Thymus (tissue), 11 donors: ENCODE results near the gene STPG2. TPM values are rescaled to one million over a fixed set of nuclear protein-coding genes. Genes with fewer than 3 reads are reported as not detected.

ENCODE experiments used
- DNase-seq, 9 donors: peaks; one replicate each; pipeline ENCODE4 v3.0.0-alpha.2; 2013; ENCODE audit warnings: low spot score in 9 of 9, low read depth in 6 of 9, missing footprints in 1 of 9
- H3K27ac ChIP-seq, 2 donors: one replicate each; pipeline ENCODE4 v1.5.1; 2013; ENCODE audit warnings: control low read depth in 1 of 2, low read depth in 1 of 2, low read length in 1 of 2, mild to moderate bottlenecking in 1 of 2, moderate library complexity in 1 of 2
- H3K27me3 ChIP-seq, 2 donors: one replicate each; pipeline ENCODE4 v1.5.1; 2013; ENCODE audit warnings: low read length in 1 of 2; ENCODE audit not compliant: control insufficient read depth in 2 of 2, insufficient read depth in 1 of 2
- H3K36me3 ChIP-seq, 2 donors: one replicate each; pipeline ENCODE4 v1.5.1; 2013; ENCODE audit warnings: low read length in 1 of 2, mild to moderate bottlenecking in 1 of 2, moderate library complexity in 1 of 2; ENCODE audit not compliant: control insufficient read depth in 2 of 2, insufficient read depth in 2 of 2
- H3K4me1 ChIP-seq, 2 donors: one replicate each; pipeline ENCODE4 v1.5.1; 2013; ENCODE audit warnings: low read length in 2 of 2; ENCODE audit not compliant: control insufficient read depth in 2 of 2, insufficient read depth in 2 of 2
- H3K4me3 ChIP-seq, 2 donors: one replicate each; pipeline ENCODE4 v1.5.1; 2013; ENCODE audit warnings: low read length in 2 of 2, control low read depth in 1 of 2, mild to moderate bottlenecking in 1 of 2
- H3K9me3 ChIP-seq, 2 donors: one replicate each; pipeline ENCODE4 v1.5.1; 2013; ENCODE audit warnings: low read length in 1 of 2, mild to moderate bottlenecking in 1 of 2; ENCODE audit not compliant: control insufficient read depth in 2 of 2, insufficient read depth in 1 of 2
- WGBS: extraction: QIAGEN DNeasy Blood & Tissue Kit; methylation state at CpG from one replicate; pipeline ENCODE4 v1.1.7; 2013; 5-methylcytosine and 5-hydroxymethylcytosine counted together
- polyA plus RNA-seq: library from polyadenylated mRNA; stranded (reverse); fragments of 200-250 nt; gene quantifications from one replicate; pipeline ENCODE4 v1.2.3, GENCODE V29; 2013
- total RNA-seq: library from RNA; stranded (reverse); fragments of 120-200 nt; gene quantifications from one replicate; pipeline ENCODE4 v1.2.4, GENCODE V29; 2013
- donor health status: healthy.

STPG2 gene
- total and polyA plus RNA-seq, 2 donors: 0.16 to 0.24 TPM

DNA sequence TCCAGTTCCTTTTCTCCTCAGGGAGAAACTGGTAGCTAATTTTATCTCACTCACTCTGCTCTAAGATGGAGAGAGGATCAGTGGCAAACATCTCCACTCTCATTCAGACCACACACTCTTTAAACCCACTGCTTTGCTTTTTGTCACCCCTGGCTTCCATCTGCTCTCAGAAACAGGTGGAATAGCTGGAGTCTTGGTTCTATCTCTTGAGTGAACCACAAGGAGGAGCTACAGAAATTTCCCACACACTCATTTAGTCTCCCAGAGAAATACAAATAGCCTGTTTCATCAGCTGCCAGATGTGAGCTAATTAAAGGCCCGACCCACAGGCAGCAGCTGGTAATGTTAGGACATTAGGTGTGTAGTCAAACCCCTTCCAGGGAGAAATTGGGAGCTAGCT is 96.6 kb downstream of the STPG2 start:
- H3K9me3 ChIP-seq: no peaks in the 10 kb centered on the region
- H3K36me3 ChIP-seq: no peaks in the 10 kb centered on the region
- no peaks in the 10 kb centered on the region for H3K27me3 ChIP-seq
- H3K27ac ChIP-seq: no peak overlapping the region
- H3K4me1 ChIP-seq: no peaks in the 10 kb centered on the region
- 83% methylated on average over 1 of the region's 1 CpG for WGBS
- peak in 1 of 9 donors; percentile 5 for DNase-seq
- no peak overlapping the region for H3K4me3 ChIP-seq

DNA sequence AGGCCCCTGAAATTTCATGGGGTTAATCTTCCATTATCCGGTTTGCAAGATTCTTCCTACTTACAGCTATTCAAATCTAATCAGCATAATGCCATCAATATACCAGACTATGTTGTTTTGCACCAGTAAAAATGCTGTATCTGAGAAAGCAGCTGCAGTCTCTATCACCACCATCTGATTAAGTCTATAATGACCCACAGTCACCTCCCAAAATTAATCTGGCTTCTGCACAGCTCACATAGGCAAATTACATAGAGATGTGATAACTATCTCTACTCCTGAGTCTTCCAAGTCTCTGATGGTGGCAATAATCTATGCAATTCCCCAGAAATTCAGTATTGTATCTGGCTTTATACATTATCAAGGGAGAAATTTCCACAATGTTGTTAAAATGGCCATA is 113.2 kb downstream of the STPG2 start:
- Histone ChIP-seq H3K27me3 (no peaks in the 10 kb centered on the region), H3K36me3 (no peaks in the 10 kb centered on the region), H3K27ac (no peak overlapping the region), H3K4me1 (no peaks in the 10 kb centered on the region), H3K4me3 (no peak overlapping the region), H3K9me3 (peaks cover 0 to 1% of the 10 kb centered on the region in 2 donors)
- 93% methylated on average over 1 of the region's 1 CpG for WGBS
- no peak for DNase-seq

DNA sequence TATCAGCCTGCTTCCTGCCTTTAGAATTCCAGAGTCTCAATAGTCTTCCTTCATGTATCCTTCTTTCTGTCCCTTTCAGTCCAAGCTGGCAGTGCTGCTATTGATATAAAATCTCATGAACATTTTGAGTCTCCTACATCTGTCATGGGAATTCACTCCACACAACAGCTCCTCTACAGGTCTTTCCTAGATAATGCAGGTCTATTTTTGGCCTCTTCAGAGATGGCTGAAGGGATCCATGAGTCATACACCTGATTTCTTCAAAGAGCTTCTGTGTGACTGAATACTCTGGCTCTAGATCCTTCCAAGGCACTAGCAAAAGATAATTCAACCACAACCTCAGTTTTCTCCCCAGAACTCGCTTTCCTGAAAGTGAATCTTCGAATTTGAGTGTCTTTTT is 115.4 kb downstream of the STPG2 start:
- no peak for DNase-seq
- 84% methylated on average over 2 of the region's 2 CpGs for WGBS
- Histone ChIP-seq H3K27ac (no peak overlapping the region), H3K27me3 (no peaks in the 10 kb centered on the region), H3K4me3 (no peak overlapping the region), H3K36me3 (no peaks in the 10 kb centered on the region), H3K9me3 (peaks cover 1 to 4% of the 10 kb centered on the region in 2 donors), H3K4me1 (no peaks in the 10 kb centered on the region)

DNA sequence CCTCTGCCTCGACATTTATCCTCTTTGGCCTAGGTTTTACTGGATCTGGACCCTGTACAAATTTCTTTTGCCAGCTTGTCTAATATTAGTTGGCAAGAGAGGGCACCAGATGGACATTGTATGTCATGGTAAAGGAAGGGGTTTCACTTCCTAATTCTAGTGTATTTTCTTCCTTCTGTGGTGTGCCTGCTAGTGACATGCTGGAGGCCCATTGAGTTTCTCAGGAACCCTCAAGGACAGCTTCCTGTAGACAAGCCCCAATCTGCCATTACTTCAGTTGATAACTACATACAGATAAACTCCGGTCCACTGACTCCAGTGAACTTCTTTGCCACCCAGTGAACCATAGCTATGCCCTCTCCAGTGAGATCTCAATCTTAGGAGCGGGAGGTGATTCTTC is 116.9 kb downstream of the STPG2 start:
- Histone ChIP-seq H3K27me3 (no peaks in the 10 kb centered on the region), H3K4me1 (no peaks in the 10 kb centered on the region), H3K4me3 (no peak overlapping the region), H3K36me3 (no peaks in the 10 kb centered on the region), H3K27ac (no peak overlapping the region), H3K9me3 (peaks cover 1 to 4% of the 10 kb centered on the region in 2 donors)
- WGBS: 93% methylated on average over 3 of the region's 3 CpGs
- DNase-seq: no peak

DNA sequence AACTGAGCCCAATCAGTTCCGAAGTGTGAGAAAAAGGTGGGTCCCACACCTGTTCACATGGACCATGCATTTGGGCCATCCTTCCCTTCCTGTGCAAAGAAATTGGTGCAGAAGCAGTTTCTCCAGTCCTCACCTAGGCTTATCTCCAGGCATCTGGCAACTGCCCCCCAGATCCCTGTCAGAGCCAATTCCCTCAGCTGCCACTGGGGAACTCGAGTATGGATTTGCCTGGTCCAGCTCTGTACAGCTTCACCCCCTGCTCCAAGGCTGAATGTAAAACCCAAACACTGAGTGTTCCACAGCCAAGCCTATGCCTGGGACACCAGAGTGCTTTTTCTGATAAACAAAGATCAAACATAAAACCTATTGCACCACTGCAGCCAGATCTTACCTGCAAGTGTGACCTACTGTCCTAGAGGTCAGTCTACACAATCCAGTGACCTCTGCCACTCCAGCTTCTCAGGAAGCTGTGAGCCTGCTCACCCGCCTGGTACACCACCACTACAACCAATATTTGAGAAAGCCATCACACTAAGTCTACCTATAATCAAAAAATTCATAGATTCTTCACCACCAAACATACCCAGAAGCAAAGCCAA is 136.4 kb downstream of the STPG2 start:
- Histone ChIP-seq H3K27me3 (no peaks in the 10 kb centered on the region), H3K4me3 (no peak overlapping the region), H3K4me1 (no peaks in the 10 kb centered on the region), H3K27ac (no peak overlapping the region), H3K9me3 (no peaks in the 10 kb centered on the region), H3K36me3 (no peaks in the 10 kb centered on the region)
- DNase-seq: no peak
- 83% methylated on average over 3 of the region's 3 CpGs for WGBS

DNA sequence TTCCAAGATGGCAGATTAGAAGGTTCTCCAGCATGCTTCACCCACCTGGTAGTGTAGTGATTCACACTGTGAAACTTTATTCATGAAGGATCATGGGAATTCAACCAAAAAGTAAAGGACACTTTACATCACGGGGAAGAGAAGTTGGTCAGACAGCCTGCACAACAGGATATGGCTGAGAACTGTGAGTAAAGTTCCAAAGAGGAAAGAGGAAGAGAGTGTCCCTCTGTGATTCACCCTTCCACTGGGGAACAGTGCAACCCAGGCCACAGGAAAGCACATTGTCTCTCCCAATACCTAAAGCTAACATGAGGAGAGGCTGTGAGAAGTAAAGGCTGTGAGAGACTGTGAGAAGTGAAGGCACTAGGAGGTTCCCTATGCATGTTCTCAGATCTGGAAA is 137.2 kb downstream of the STPG2 start:
- H3K27me3 ChIP-seq: no peaks in the 10 kb centered on the region
- no peaks in the 10 kb centered on the region for H3K9me3 ChIP-seq
- no peak overlapping the region for H3K4me3 ChIP-seq
- no peaks in the 10 kb centered on the region for H3K36me3 ChIP-seq
- WGBS: 75% methylated on average over 1 of the region's 1 CpG
- no peak overlapping the region for H3K27ac ChIP-seq
- H3K4me1 ChIP-seq: no peaks in the 10 kb centered on the region
- no peak for DNase-seq

DNA sequence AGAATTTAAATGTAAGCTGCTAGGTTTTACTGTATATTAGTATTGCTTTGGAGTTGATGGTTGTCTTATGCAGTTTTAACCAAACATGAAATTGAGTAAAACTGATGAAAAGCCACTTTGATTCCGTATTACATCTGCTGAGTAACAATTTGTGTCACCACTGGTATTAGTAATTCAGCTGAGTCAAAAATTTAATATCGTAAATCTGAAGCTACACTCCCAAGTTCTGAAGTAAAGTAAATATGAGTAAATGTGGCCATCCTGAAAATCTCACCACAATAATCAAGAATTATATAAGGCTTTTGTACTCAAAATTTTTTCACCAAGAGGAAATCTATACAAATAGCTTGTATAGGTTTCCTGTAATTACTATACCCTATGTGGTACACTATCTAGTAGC is 142.3 kb downstream of the STPG2 start:
- H3K9me3 ChIP-seq: no peaks in the 10 kb centered on the region
- 96% methylated on average over 2 of the region's 2 CpGs for WGBS
- no peak for DNase-seq
- H3K36me3 ChIP-seq: no peaks in the 10 kb centered on the region
- no peaks in the 10 kb centered on the region for H3K27me3 ChIP-seq
- no peak overlapping the region for H3K4me3 ChIP-seq
- H3K4me1 ChIP-seq: no peaks in the 10 kb centered on the region
- H3K27ac ChIP-seq: no peak overlapping the region

DNA sequence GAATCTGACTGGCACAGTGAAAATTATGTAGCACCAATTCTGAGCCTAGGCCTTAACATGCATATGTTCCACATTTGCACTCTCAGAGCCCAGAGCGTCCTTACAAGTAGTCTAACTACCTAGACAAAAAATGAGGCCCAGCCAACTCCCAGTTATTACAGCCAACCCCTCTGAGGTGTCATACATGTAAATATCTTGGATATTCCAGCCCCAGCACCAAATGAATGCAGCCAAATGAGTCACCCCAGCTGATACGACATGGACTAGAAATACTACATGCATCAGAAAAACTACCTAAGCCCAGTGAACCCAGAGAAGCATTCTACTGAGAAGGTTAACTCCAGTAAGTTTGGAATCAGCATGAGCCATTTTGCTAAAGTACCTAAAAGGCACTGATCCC is 145.1 kb downstream of the STPG2 start:
- Histone ChIP-seq H3K27me3 (no peaks in the 10 kb centered on the region), H3K9me3 (peaks cover 0 to 10% of the 10 kb centered on the region in 2 donors), H3K27ac (no peak overlapping the region), H3K36me3 (no peaks in the 10 kb centered on the region), H3K4me1 (no peaks in the 10 kb centered on the region), H3K4me3 (no peak overlapping the region)
- no peak for DNase-seq
- 95% methylated on average over 2 of the region's 2 CpGs for WGBS

DNA sequence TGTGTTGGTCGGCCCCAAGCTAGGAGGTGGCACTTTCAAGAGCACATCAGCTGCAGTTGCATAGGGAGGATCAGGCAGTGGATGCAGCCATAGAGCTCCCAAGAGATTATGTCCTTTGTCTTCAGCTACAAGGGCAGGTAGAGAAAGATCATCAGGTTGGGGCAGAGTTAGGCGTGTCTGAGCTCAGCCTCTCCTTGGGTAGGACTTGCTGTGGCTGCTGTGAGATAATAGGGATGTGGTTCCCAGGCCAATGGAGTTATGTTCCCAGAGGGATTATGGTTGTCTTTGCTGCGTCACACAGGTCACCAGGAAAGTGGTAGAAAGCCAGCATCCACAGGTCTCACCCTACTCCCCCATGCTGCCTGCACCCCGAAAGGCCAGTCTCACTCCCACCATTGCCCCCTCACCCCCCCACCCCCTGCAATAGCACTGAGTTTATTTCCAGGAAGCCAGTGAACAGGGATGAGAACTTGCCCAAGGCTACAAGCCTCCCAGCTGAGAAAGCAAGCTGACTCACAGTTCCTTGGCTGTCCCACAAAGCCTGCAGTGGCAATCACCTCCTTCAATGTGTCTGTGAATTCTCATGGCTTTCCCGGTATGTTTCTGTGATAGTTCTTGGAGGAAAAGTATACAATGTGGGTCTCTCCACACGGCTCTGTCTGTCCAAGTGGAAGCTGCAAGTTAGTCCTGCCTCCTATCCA is 148.4 kb downstream of the STPG2 start:
- WGBS: 94% methylated on average over 6 of the region's 6 CpGs
- Histone ChIP-seq H3K4me3 (no peak overlapping the region), H3K36me3 (no peaks in the 10 kb centered on the region), H3K27ac (no peak overlapping the region), H3K4me1 (no peaks in the 10 kb centered on the region), H3K9me3 (peaks cover 0 to 10% of the 10 kb centered on the region in 2 donors), H3K27me3 (no peaks in the 10 kb centered on the region)
- no peak for DNase-seq
